Hippocampal formation (tissue), 2 donors: ENCODE results near the gene TMEM204.
"Not testable (repeated sequence)": the region's sequence is repeated elsewhere in the genome, so short reads cannot be mapped to it uniquely, and the experiment has no call there.

Source experiments
- DNase-seq, 2 donors: peaks; one replicate each; lab custom pipeline; 2025; lab: John Stamatoyannopoulos, UW

Gene TMEM204

GRCh38 chr16:1592446-1592845 lies 59.0 kb downstream of the TMEM204 start:
- DNase-seq = no peak

- not testable (repeated sequence) for DNase-seq
Observed at GRCh38 chr16:1595511-1595910, 62.0 kb downstream of the TMEM204 start.

GRCh38 chr16:1596516-1596915 lies 63.0 kb downstream of the TMEM204 start:
- DNase-seq = no peak

GRCh38 chr16:1597154-1597553 lies 63.7 kb downstream of the TMEM204 start:
- DNase-seq = no peak

- DNase-seq = no peak
Observed at GRCh38 chr16:1601031-1601430, 67.6 kb downstream of the TMEM204 start.

- no peak for DNase-seq
Observed at GRCh38 chr16:1601489-1601888, 68.0 kb downstream of the TMEM204 start.

- no peak for DNase-seq
Observed at GRCh38 chr16:1602285-1602684, 68.8 kb downstream of the TMEM204 start.
